Measurements from ENCODE around the gene STRIP2.

GRCh38 chr7:129438281-129438838, 4.1 kb downstream of the STRIP2 start:
- TF ChIP-seq CTCF (IDR thresholded peaks at IDR 0.05; ENCODE audit: poor library complexity) (no peak), EZH2 (IDR thresholded peaks at IDR 0.05; ENCODE audit: borderline replicate concordance) (no peak), EZH2phosphoT487 (IDR thresholded peaks at IDR 0.05; ENCODE audit: low read depth, severe bottlenecking, unreplicated experiment) (no peak)
